ENCODE results near the gene SUMO1. TPM values are rescaled to one million over a fixed set of nuclear protein-coding genes. Genes with fewer than 3 reads are reported as not detected.

Gene SUMO1
- 97.7 and 107 TPM in 2 replicates for total RNA-seq

GRCh38 chr2:202238234-202239197, at the start of gene SUMO1:
Gene SUMO1, minus strand, starts transcription at chr2:202238597. Its CDS starts 146 bp downstream, at chr2:202238451.

DNA sequence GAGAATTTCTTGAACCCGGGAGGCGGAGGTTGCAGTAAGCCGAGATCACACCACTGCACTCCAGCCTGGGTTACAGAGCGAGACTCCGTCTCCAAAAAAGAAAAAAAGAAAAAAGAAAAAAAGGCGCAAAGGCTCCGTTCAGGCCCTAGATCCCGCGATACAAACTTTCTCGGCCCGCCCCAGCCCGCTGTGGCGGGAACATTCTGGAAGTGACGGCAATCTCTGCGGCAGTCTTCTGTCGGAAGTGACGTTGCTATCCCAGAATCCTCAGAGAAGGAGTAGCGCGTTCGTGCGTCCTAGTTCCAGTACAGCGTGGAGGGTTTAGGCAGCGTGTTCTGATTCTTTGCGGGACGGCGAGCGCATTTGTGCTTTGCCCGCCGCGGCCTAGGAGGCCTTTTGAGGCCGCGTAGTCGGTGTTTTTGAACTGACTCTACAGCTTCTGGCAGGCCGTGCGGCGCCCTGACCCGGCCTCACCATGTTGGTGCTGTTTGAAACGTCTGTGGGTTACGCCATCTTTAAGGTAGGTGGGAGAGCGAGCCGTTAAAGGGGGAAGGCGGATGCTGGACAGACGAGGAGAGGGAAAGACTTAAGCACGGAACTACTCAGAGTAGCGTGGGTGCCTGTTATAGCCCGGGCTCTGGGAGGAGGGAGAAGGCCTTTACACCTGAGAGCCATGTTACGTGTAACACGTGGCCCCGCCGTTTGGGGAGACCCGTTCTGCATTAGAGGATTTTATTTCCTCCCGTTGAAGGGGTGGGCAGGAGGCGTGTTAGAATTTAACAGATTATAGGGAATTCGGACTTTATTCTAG, 27.3 kb upstream of the SUMO1 start, which contains the start of gene NOP58:
TSS of gene NOP58 (plus strand) at position 297 of the 811 bp plus-strand sequence. CDS start at position 476, 179 bp downstream.

Small RNA genes lying within 50 kb of the gene (small RNA-seq; reads per million reads assigned to genes)
- not detected for gene AC079354.2
- gene RF00575, result not detected
- 96.6 reads per million, percentile 99 among the genes with 10 or more reads in this experiment for gene SNORD70

Other genes with a start within 250 kb of the SUMO1 start
- gene FZD7, start 204.7 kb downstream of the SUMO1 start, total RNA-seq, result 0.29 and 0.33 TPM in 2 replicates
- not detected in 2 replicates for gene KIAA2012, start 165.3 kb downstream of the SUMO1 start, total RNA-seq
- 57.8 and 69.0 TPM in 2 replicates for gene NOP58, start 27.2 kb upstream of the SUMO1 start, total RNA-seq
- gene BMPR2, start 137.7 kb upstream of the SUMO1 start, total RNA-seq, result 121 and 133 TPM in 2 replicates